ENCODE measurements around the gene MLF2.
"Not testable (repeated sequence)": the region's sequence is repeated elsewhere in the genome, so short reads cannot be mapped to it uniquely, and the experiment has no call there.

Gene MLF2

DNA sequence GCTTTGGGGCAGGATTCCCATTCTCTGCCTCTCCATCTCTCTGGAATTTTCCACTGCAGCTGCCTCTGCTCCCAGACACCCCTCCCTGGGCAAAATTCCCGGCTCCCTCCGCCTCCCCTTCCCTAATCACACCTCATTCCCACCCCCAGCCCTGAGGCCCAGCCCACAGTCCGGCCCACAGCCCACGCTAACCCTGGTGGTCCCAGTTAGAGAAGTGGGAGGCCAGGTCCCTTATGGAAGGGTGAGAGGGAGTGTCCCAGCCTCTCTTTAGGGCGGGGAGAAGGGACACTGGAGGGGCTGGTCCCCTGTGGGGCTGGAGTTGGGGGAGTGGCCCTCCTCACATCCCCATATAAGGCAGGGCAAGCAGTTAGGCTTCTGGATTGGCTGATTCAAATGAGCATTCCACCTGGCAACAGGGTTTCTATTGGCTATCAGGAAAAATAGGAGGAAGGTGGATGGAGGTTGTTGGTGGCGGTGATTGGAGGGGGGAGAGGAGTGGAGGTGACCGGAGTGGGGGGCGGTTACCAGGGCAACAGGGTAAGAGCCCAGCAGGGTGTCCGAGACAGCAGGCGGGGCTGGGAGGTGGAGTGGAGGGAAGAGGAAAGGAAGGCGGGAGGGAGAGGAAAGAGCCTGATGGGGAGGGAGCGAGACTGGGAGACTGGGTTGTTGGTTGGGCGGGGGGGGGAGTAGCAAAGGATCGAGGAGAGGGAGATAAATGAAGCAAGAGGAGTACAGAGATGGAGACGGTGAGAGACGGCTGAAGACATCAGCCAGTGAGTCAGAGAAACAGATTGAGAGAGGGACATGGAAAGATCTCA, 11.3 kb upstream of the MLF2 start:
- DNase-seq, result peak; percentile 100

GRCh38 chr12:6763380-6763779, 10.4 kb upstream of the MLF2 start:
- no peak for DNase-seq

GRCh38 chr12:6759741-6760140, 6.8 kb upstream of the MLF2 start:
- no peak for DNase-seq

DNA sequence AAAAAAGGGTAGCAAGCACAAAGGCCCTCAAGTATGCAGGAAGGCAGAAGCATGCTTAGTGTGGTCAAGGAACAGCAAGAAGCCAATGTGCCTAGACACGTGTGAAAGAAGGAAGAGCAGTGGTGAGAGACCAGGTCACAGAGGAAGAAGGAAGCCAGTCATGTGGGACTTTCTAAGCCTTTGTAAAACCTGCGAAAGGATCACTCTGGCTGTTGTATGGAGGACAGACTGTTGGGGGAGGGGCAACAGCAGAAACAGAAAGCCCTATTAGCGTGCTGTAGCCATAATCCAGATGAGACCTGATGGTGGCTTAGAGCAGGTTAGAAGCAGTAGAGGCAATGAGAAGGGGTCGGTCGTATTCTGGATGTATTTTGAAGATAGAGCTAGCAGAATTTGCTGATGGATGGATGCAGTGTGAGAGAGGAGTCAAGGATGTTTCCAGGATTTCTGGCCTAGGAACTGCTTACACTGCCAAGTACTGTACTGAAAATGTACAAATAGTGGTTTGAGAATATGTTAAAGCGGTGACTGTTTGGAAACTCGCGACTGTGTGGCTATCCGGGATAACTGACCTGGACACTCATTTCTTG, 5.7 kb upstream of the MLF2 start:
- DNase-seq, result no peak

GRCh38 chr12:6757028-6757690, 4.2 kb upstream of the MLF2 start:
- DNase-seq, result no peak

DNA sequence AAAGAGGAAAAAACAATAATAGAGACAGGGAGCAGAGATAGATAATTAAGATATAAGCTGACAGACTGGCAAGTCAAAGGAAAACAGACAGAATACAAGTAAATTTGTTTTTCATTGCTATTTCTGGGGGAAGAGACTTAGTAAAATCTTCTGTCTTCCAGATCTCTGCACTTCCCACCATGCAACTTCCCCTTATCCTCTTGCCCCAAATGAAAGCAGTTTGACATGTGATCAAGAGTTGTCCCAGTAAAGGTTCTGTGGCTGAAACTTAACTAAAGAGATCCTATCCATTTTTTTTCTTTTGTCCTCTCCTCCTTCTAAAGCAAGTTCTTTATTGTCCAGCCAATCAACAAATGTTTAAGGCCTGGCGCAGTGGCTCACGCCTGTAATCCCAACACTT, 1.5 kb upstream of the MLF2 start:
- DNase-seq, result no peak

DNA sequence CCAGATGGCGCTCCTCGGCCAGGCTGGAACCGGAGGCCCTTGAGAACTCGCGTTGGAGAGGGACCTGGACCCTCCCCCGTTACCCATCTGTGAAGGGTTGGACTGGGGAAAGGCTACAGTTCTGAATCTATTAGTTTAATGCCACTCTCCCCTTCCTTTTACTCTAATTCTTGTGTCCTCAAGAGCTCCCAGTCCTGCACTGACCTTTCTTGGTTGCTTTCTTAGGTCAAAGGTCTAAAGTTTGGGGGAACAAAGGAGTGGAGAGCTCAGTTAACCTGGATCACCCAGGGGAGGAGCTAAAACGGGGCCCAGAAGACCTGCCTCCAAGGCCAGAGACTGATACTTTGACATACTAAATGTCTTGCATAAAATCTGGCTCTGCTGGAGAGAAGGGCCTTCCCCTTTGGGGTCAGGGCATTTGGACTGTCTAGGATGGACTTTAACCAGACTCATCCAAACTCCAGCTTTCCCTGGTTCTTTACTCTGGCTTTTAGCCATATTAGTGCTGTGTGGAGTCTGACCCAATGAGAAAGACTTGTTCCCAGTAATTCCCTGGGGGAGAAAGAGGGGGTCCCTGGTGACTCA, 923 bp upstream of the MLF2 start:
- peak; percentile 39 for DNase-seq

GRCh38 chr12:6752167-6752920, 597 bp downstream of the MLF2 start:
- peak; percentile 68 for DNase-seq

DNA sequence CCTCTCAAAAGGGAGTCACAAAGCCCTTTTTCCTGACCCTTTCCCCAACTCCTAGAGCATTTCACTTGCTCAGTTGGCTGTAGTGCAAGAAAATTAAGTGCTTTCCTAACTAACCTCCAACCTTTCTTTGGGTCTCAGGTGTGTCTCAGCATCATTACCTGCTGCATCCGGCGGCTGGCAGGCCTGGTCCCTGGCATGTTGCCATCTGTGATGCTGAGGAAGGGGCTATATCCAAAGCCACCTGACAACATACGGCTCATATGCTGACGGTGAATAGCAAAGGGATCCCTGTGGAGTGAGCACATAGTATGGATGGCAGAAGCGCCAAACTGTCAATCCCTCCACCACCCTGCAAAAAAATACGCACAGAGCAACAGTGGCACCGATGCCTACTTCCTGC, 1.2 kb downstream of the MLF2 start:
- DNase-seq, result no peak

DNA sequence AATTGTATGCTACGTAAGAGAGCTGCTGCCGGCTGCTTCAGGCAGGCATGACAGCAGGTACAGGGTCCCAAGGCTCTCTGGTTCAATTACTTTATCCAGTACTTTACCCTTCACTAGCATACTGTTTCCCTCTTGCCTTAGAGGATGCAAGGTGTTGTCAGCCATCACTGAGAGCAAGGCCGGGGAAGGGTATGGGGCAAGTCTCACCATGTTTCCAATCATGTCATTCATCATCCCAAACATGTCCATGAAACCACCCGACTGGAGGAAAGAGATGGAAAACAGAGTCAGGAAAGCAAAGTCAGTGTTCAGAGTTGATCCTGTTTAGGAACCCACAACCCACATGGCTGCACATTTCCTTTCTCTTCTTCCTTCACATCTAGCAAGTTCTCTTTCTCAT, 2.4 kb downstream of the MLF2 start:
- no peak for DNase-seq

GRCh38 chr12:6748761-6749160, 4.2 kb downstream of the MLF2 start:
- no peak for DNase-seq

DNA sequence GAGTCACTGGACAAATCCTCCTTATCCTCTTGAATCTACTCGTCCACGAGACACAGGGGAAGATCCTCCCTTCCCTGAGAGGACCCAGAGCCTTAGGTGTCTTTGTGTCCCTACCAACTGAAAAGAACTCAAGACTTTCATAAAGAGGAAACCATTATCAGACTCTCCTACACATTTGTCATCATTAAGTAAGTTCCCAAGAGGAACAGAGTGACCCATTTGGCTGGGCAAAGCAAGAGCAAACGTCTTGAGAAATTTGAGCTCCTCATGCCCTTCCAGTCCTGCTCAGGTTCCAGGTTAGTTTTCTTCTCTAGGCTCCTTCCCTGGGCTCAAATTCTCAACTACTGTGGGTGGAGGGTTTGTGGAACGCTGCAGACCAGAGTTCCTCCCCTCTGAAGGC, 5.7 kb downstream of the MLF2 start:
- no peak for DNase-seq

GRCh38 chr12:6745741-6746525, 7.0 kb downstream of the MLF2 start:
- no peak for DNase-seq

DNA sequence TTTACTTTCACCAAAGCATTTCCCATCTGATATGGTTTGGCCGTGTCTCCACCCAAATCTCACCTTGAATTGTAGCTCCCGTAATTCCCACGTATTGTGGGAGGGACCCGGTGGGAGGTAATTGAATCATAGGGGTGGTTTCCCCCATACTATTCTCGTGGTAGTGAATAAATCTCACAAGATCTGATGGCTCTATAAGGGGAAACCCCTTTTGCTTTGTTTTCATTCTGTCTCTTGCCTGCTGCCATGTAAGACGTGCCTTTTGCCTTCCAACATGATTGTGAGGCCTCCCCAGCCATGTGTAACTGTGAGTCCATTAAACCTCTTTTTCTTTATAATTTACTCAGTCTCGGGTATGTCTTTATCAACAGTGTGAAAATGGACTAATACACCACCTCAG, 9.6 kb downstream of the MLF2 start:
- not testable (repeated sequence) for DNase-seq

GRCh38 chr12:6742834-6743233, 10.1 kb downstream of the MLF2 start:
- DNase-seq, result no peak

GRCh38 chr12:6742080-6742479, 10.9 kb downstream of the MLF2 start:
- not testable (repeated sequence) for DNase-seq

DNA sequence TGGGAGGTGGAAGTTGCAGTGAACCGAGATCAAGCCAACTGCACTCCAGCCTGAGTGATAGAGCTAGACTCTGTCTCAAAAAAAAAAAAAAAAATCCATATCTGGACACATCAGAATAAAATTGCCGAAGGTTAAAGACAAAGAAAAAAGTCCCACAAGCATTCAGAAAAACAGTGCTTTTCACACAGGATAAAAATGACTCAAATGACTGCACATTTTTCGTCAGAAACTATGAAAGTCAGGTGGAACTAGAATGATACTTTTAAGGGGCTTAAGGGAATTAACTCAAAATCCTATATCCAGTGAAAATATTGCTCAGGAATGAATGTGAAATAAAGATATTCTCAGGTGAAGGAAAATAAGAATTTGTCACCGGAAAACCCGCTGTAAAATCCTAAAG, 16.2 kb downstream of the MLF2 start:
- no peak for DNase-seq

- DNase-seq, result peak; percentile 82
Measured at GRCh38 chr12:6735448-6736191, 17.3 kb downstream of the MLF2 start.

DNA sequence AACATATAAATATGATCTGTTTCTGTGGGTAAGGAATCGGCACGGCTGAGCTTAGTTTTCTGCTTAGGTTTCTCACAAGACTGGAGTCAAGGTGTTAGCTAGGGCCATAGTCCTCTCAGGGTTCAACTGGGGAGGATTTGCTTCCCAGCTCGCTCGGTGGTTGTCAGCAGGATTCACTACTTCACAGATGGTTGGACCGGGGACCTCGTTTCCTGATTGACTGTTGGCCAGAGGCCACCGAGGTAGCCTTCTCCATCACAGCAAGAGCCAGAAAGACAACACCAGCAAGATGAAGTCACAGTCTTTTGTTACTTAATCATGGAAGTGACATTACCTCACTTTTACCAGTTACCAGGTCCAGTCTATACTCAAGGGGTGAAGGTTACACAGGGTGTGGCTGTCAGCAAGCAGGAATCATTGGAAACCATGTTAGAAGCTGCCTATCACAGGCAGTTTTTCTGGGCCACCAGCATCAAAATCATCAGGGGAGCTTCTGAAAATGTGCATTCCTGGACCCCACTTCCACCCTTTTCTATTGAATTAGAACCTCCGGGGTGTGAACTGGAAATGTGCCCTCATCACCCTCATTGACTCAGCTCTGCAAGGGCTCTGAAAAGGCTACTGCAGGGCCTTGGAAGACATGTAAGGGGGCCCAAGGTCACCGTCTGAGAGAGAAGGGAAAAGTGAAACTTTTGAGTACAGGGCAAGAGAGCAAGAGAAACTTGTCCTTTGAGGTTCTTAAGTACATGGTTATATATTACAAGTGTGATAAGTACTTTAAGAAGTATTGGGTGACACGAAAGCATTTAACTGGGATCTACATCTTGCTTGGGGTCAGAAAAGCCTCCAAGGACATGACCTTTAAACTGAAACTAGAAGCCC, 18.2 kb downstream of the MLF2 start:
- DNase-seq, result no peak

- DNase-seq, result no peak
Measured at GRCh38 chr12:6730169-6730568, 22.8 kb downstream of the MLF2 start.
